Stimulated activated CD8-positive, alpha-beta memory T cell treated with anti-CD3 and anti-CD28 coated beads, Interleukin-7, amount 100 ng/mL, for 1 hour (primary cell): Measurements from ENCODE around the gene RSU1.

ENCODE experiments used
- DNase-seq, 2 donors: peaks; one replicate each; pipeline ENCODE4 v3.0.0-alpha.2; 2020; ENCODE audit warnings: low read depth in 2 of 2

Gene RSU1

GRCh38 chr10:16822027-16822426 is 4.8 kb upstream of the RSU1 start:
- DNase-seq = no peak

- no peak for DNase-seq
Measured at GRCh38 chr10:16820421-16820820, 3.2 kb upstream of the RSU1 start.

- DNase-seq = no peak
Measured at GRCh38 chr10:16820018-16820417, 2.8 kb upstream of the RSU1 start.

GRCh38 chr10:16819436-16819835 is 2.2 kb upstream of the RSU1 start:
- no peak for DNase-seq

- no peak for DNase-seq
Measured at GRCh38 chr10:16819026-16819425, 1.8 kb upstream of the RSU1 start.

GRCh38 chr10:16816830-16817124 is 447 bp downstream of the RSU1 start:
- no peak for DNase-seq

- DNase-seq = no peak
Measured at GRCh38 chr10:16816171-16816570, 1.1 kb downstream of the RSU1 start.

- no peak for DNase-seq
Measured at GRCh38 chr10:16814012-16814411, 3.2 kb downstream of the RSU1 start.

GRCh38 chr10:16812676-16813075 is 4.5 kb downstream of the RSU1 start:
- DNase-seq = no peak

GRCh38 chr10:16811765-16812164 is 5.5 kb downstream of the RSU1 start:
- DNase-seq = no peak

- no peak for DNase-seq
Measured at GRCh38 chr10:16811292-16811691, 5.9 kb downstream of the RSU1 start.

GRCh38 chr10:16809074-16809718 is 8.0 kb downstream of the RSU1 start:
- no peak for DNase-seq

- no peak for DNase-seq
Measured at GRCh38 chr10:16804123-16804522, 13.1 kb downstream of the RSU1 start.

GRCh38 chr10:16803464-16803863 is 13.8 kb downstream of the RSU1 start:
- DNase-seq = no peak

- DNase-seq = no peak
Measured at GRCh38 chr10:16799621-16800020, 17.6 kb downstream of the RSU1 start.

GRCh38 chr10:16798571-16798970 is 18.7 kb downstream of the RSU1 start:
- no peak for DNase-seq

GRCh38 chr10:16795410-16796073 is 21.7 kb downstream of the RSU1 start:
- no peak for DNase-seq

- DNase-seq = no peak
Measured at GRCh38 chr10:16794005-16794404, 23.2 kb downstream of the RSU1 start.

GRCh38 chr10:16792675-16793074 is 24.5 kb downstream of the RSU1 start:
- no peak for DNase-seq

GRCh38 chr10:16789765-16790164 is 27.5 kb downstream of the RSU1 start:
- no peak for DNase-seq

GRCh38 chr10:16789261-16789660 is 28.0 kb downstream of the RSU1 start:
- no peak for DNase-seq

- DNase-seq = no peak
Measured at GRCh38 chr10:16788778-16789177, 28.4 kb downstream of the RSU1 start.

- DNase-seq = no peak
Measured at GRCh38 chr10:16788125-16788524, 29.1 kb downstream of the RSU1 start.

- DNase-seq = peak in 1 of 2 donors; percentile 35
Measured at GRCh38 chr10:16787361-16787791, 29.8 kb downstream of the RSU1 start.
